Panc1 (cell line): ENCODE data around the gene CD274.

Experiments
- POLR2AphosphoS5 ChIP-seq: IDR thresholded peaks from 2 replicates; pipeline ENCODE4 v1.6.1; 2012; ENCODE audit warnings: mild to moderate bottlenecking, low read depth, low read length, moderate library complexity
- SIN3A ChIP-seq: IDR thresholded peaks from 2 replicates; pipeline ENCODE4 v1.6.1; 2012; ENCODE audit warnings: low read depth, mild to moderate bottlenecking, low read length, moderate library complexity, borderline replicate concordance; ENCODE audit not compliant: insufficient read depth
- TF ChIP-seq, protein P1 (sequence below): fragments of 450-650 bp; IDR thresholded peaks from 2 replicates; pipeline ENCODE4 v1.5.1; 2017; ENCODE audit warnings: mild to moderate bottlenecking

- TF ChIP-seq, protein P1, sequence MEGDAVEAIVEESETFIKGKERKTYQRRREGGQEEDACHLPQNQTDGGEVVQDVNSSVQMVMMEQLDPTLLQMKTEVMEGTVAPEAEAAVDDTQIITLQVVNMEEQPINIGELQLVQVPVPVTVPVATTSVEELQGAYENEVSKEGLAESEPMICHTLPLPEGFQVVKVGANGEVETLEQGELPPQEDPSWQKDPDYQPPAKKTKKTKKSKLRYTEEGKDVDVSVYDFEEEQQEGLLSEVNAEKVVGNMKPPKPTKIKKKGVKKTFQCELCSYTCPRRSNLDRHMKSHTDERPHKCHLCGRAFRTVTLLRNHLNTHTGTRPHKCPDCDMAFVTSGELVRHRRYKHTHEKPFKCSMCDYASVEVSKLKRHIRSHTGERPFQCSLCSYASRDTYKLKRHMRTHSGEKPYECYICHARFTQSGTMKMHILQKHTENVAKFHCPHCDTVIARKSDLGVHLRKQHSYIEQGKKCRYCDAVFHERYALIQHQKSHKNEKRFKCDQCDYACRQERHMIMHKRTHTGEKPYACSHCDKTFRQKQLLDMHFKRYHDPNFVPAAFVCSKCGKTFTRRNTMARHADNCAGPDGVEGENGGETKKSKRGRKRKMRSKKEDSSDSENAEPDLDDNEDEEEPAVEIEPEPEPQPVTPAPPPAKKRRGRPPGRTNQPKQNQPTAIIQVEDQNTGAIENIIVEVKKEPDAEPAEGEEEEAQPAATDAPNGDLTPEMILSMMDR = no peak
- TF ChIP-seq SIN3A = no peak
- TF ChIP-seq POLR2AphosphoS5 = no peak
These were observed 4.8 kb downstream of the CD274 start for GRCh38 chr9:5455181-5455580.
